ENCODE measurements around the gene INTS14. TPM values are rescaled to one million over a fixed set of nuclear protein-coding genes. Genes with fewer than 3 reads are reported as not detected.

The INTS14 gene
- total and polyA plus RNA-seq, 9 of the 15 experiments (the other 6 are each of a cell fraction or from before 2014, with no cell fraction given) = 30.5 to 92.4 (median 46.5) TPM

DNA sequence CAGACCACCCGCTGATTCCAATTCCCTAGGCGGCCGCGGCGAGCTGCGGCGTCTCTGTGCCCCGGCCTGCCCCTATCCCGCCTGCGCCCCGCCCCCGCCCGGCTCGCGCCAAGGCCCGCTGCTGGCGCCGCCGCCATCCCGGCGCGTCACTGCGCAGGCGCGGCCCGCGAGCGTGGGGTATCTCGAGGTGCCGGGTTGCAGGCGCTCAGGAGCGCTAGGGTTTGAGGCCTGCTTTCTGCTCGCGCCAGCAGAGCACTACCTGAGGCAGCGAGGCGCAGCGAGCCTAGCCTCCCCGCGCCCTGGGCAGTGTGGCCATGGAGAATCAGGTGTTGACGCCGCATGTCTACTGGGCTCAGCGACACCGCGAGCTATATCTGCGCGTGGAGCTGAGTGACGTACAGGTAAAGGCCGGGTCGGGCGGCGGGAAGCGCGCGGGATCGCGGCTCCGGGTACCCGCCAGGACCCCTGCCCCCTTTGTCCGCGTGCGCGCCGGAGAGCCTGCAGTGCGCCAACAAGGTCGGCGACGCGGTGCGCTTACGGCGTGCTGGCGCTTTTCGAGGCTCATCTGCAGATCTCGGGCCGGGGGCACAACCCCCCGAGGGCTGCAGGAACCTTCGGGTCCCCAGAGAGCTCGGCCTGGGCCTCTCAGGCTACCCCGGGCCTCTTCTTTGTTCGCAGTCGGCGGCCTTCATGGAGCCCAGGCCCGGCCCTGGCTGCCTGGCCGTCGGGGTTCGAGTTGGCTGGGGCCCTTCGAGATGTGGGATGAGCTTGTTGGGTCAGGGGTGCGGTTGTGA is 80.4 kb downstream of the INTS14 start, which contains the start of gene HACD3 (continued):
- TF ChIP-seq, protein P1, sequence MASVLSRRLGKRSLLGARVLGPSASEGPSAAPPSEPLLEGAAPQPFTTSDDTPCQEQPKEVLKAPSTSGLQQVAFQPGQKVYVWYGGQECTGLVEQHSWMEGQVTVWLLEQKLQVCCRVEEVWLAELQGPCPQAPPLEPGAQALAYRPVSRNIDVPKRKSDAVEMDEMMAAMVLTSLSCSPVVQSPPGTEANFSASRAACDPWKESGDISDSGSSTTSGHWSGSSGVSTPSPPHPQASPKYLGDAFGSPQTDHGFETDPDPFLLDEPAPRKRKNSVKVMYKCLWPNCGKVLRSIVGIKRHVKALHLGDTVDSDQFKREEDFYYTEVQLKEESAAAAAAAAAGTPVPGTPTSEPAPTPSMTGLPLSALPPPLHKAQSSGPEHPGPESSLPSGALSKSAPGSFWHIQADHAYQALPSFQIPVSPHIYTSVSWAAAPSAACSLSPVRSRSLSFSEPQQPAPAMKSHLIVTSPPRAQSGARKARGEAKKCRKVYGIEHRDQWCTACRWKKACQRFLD (CRISPR knock-in tag; IDR thresholded peaks at IDR 0.05) = peak; percentile 59
- TF ChIP-seq PML (IDR thresholded peaks at IDR 0.05; ENCODE audit: low read length) (no peak), ZBED1 (IDR thresholded peaks at IDR 0.05) (no peak), ILK (tag; IDR thresholded peaks at IDR 0.05; ENCODE audit: borderline replicate concordance, low read depth) (no peak), JUND (IDR thresholded peaks at IDR 0.05; ENCODE audit: borderline replicate concordance, low read depth, low read length) (no peak), JUND (tag; IDR thresholded peaks at IDR 0.05; ENCODE audit: borderline replicate concordance, low read depth, low read length) (no peak), NONO (IDR thresholded peaks at IDR 0.05; ENCODE audit: low read depth in 2 of 2, low read length in 1 of 2) (peak; percentile 31 to 36; a peak in 1 of 4 replicates), ZNF76 (CRISPR knock-in tag; IDR thresholded peaks at IDR 0.05; ENCODE audit: borderline replicate concordance) (no peak), SMARCA5 (IDR thresholded peaks at IDR 0.05) (no peak), U2AF1 (optimal IDR thresholded peaks at IDR 0.05; ENCODE audit: low read depth, low read length) (no peak), HNRNPLL (IDR thresholded peaks at IDR 0.05; ENCODE audit: low read depth, low read length, poor library complexity, severe bottlenecking) (no peak), DPF2 (IDR thresholded peaks at IDR 0.05) (no peak), FIP1L1 (IDR thresholded peaks at IDR 0.05; ENCODE audit: low read depth, low read length, poor library complexity, severe bottlenecking) (no peak), TFAM (CRISPR knock-in tag; conservative IDR thresholded peaks at IDR 0.05) (no peak)
- TF ChIP-seq, protein P2, sequence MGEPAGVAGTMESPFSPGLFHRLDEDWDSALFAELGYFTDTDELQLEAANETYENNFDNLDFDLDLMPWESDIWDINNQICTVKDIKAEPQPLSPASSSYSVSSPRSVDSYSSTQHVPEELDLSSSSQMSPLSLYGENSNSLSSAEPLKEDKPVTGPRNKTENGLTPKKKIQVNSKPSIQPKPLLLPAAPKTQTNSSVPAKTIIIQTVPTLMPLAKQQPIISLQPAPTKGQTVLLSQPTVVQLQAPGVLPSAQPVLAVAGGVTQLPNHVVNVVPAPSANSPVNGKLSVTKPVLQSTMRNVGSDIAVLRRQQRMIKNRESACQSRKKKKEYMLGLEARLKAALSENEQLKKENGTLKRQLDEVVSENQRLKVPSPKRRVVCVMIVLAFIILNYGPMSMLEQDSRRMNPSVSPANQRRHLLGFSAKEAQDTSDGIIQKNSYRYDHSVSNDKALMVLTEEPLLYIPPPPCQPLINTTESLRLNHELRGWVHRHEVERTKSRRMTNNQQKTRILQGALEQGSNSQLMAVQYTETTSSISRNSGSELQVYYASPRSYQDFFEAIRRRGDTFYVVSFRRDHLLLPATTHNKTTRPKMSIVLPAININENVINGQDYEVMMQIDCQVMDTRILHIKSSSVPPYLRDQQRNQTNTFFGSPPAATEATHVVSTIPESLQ (CRISPR knock-in tag; IDR thresholded peaks at IDR 0.05) = peak; percentile 96
- TF ChIP-seq, protein P3, sequence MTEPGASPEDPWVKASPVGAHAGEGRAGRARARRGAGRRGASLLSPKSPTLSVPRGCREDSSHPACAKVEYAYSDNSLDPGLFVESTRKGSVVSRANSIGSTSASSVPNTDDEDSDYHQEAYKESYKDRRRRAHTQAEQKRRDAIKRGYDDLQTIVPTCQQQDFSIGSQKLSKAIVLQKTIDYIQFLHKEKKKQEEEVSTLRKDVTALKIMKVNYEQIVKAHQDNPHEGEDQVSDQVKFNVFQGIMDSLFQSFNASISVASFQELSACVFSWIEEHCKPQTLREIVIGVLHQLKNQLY (CRISPR knock-in tag; conservative IDR thresholded peaks at IDR 0.05) = no peak; a peak in 1 of 4 replicates
- TF ChIP-seq, protein P4, sequence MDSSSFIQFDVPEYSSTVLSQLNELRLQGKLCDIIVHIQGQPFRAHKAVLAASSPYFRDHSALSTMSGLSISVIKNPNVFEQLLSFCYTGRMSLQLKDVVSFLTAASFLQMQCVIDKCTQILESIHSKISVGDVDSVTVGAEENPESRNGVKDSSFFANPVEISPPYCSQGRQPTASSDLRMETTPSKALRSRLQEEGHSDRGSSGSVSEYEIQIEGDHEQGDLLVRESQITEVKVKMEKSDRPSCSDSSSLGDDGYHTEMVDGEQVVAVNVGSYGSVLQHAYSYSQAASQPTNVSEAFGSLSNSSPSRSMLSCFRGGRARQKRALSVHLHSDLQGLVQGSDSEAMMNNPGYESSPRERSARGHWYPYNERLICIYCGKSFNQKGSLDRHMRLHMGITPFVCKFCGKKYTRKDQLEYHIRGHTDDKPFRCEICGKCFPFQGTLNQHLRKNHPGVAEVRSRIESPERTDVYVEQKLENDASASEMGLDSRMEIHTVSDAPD (CRISPR knock-in tag; IDR thresholded peaks at IDR 0.05) = no peak
- TF ChIP-seq, protein P5, sequence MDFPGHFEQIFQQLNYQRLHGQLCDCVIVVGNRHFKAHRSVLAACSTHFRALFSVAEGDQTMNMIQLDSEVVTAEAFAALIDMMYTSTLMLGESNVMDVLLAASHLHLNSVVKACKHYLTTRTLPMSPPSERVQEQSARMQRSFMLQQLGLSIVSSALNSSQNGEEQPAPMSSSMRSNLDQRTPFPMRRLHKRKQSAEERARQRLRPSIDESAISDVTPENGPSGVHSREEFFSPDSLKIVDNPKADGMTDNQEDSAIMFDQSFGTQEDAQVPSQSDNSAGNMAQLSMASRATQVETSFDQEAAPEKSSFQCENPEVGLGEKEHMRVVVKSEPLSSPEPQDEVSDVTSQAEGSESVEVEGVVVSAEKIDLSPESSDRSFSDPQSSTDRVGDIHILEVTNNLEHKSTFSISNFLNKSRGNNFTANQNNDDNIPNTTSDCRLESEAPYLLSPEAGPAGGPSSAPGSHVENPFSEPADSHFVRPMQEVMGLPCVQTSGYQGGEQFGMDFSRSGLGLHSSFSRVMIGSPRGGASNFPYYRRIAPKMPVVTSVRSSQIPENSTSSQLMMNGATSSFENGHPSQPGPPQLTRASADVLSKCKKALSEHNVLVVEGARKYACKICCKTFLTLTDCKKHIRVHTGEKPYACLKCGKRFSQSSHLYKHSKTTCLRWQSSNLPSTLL (IDR thresholded peaks at IDR 0.05) = no peak
